Urinary bladder (tissue), 4 donors: ENCODE data around the gene NOS1AP. TPM values are rescaled to one million over a fixed set of nuclear protein-coding genes. Genes with fewer than 3 reads are reported as not detected.

Experiments used
- DNase-seq: peaks from one replicate; pipeline ENCODE4 v3.0.0-alpha.2; 2015; ENCODE audit errors: extremely low spot score
- H3K27ac ChIP-seq: one replicate; pipeline ENCODE4 v1.5.1; 2013; ENCODE audit warnings: low read depth, mild to moderate bottlenecking, moderate library complexity
- H3K36me3 ChIP-seq: one replicate; pipeline ENCODE4 v1.6.1; 2013; ENCODE audit warnings: mild to moderate bottlenecking, moderate library complexity; ENCODE audit not compliant: insufficient read depth
- H3K4me1 ChIP-seq: one replicate; pipeline ENCODE4 v1.6.1; 2013; ENCODE audit warnings: mild to moderate bottlenecking, moderate library complexity; ENCODE audit not compliant: insufficient read depth
- H3K4me3 ChIP-seq: one replicate; pipeline ENCODE4 v1.5.1; 2013; ENCODE audit warnings: low read depth, low read length
- WGBS: extraction: QIAGEN DNeasy Blood & Tissue Kit; methylation state at CpG from one replicate; pipeline ENCODE4 v1.1.7; 2013; 5-methylcytosine and 5-hydroxymethylcytosine counted together
- polyA plus RNA-seq: library from polyadenylated mRNA; stranded (reverse); fragments of 200-250 nt; gene quantifications from one replicate; pipeline ENCODE4 v1.2.3, GENCODE V29; 2013
- total RNA-seq: library from RNA; depleted of rRNA; stranded (reverse); fragments of >200 nt; gene quantifications from one replicate; pipeline ENCODE4 v1.2.3, GENCODE V29; 2014
- donor health status: healthy with polysubstance abuse.
- donor health status: healthy.

The NOS1AP gene
- total and polyA plus RNA-seq, 2 donors = 0.92 to 2.0 TPM

GRCh38 chr1:162304736-162305135, 235.2 kb downstream of the NOS1AP start:
- DNase-seq = no peak
- H3K36me3 ChIP-seq = no peaks in the 10 kb centered on the region
- 90% methylated on average over 2 of the region's 2 CpGs for WGBS
- no peaks in the 10 kb centered on the region for H3K4me1 ChIP-seq
- H3K27ac ChIP-seq = no peak overlapping the region
- H3K4me3 ChIP-seq = no peak overlapping the region

DNA sequence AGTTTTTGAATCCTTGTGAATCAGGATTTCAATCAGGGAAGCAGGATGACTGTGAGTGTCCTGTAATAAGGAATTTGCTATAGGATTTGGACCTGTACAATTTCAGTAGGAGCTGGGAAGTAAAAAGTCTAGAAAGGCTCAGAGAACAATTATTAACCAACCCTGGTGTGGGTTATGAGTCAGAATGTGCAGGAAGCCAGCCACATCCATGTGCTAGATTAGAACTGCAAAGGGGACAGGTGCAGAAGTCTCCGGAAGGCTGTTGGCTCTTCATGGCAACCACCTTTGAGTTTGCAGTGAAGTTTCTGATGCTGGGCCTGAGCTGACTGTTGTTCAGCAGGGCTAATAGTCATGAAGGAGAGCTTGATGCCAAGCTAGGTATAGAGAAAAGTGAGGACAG, 236.5 kb downstream of the NOS1AP start:
- DNase-seq = no peak
- Histone ChIP-seq H3K4me3 (no peak overlapping the region), H3K36me3 (no peaks in the 10 kb centered on the region), H3K27ac (no peak overlapping the region), H3K4me1 (no peaks in the 10 kb centered on the region)
- 91% methylated on average over 1 of the region's 1 CpG for WGBS

DNA sequence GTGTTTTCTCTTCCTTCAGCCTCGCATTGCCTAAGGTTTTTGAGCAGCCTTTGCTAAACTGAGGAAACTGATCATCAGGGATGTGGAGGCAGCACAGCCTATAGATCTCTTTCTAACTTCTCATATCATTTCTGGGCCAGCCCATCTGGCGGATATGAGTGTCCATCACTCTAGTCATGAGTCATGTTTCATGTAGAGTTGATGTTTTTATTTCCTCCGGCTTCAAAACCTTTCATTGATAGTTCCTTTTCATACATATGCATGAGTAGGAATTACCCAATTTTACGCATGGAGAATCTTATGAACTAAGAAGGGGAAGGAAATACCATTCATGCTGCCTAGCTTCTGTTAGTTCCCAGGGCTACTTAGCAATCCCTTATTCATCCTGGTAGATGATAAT, 240.8 kb downstream of the NOS1AP start:
- H3K27ac ChIP-seq = no peak overlapping the region
- no peaks in the 10 kb centered on the region for H3K4me1 ChIP-seq
- DNase-seq = no peak
- H3K36me3 ChIP-seq = no peaks in the 10 kb centered on the region
- no peak overlapping the region for H3K4me3 ChIP-seq
- 86% methylated on average over 4 of the region's 4 CpGs for WGBS

- DNase-seq = no peak
- Histone ChIP-seq H3K4me1 (no peaks in the 10 kb centered on the region), H3K36me3 (no peaks in the 10 kb centered on the region), H3K27ac (no peak overlapping the region), H3K4me3 (no peak overlapping the region)
- 90% methylated on average over 1 of the region's 1 CpG for whole genome bisulfite sequencing
Measured at GRCh38 chr1:162314206-162314605, 244.7 kb downstream of the NOS1AP start.

GRCh38 chr1:162315673-162316072, 246.2 kb downstream of the NOS1AP start:
- H3K4me1 ChIP-seq = no peaks in the 10 kb centered on the region
- H3K36me3 ChIP-seq = no peaks in the 10 kb centered on the region
- DNase-seq = no peak
- WGBS = 68% methylated on average over 2 of the region's 2 CpGs
- H3K27ac ChIP-seq = no peak overlapping the region
- H3K4me3 ChIP-seq = no peak overlapping the region

- Histone ChIP-seq H3K4me3 (no peak overlapping the region), H3K36me3 (no peaks in the 10 kb centered on the region), H3K27ac (no peak overlapping the region), H3K4me1 (no peaks in the 10 kb centered on the region)
- 90% methylated on average over 4 of the region's 4 CpGs for WGBS
- no peak for DNase-seq
Measured at GRCh38 chr1:162316187-162316586, 246.7 kb downstream of the NOS1AP start.

DNA sequence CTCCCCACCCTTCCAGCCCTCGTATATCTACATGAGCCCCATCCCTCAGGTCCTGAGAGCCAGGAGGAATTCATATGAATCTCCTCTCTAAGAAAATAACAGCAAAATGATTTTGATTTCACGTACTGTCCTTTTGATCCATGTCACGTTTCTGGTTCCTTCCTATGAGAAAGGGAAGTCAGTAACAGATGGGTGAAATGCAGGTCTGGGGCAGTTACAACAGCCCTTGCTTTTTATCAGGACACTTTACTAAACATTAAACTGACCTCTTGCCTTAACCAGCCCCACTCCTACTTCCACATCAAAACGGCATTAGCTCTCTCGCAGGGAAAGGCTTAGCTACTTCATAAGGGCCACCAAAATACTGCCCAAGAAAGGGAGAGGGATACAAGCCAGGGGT, 248.1 kb downstream of the NOS1AP start:
- Histone ChIP-seq H3K36me3 (no peaks in the 10 kb centered on the region), H3K27ac (no peak overlapping the region), H3K4me3 (no peak overlapping the region), H3K4me1 (no peaks in the 10 kb centered on the region)
- 70% methylated on average over 5 of the region's 5 CpGs for WGBS
- no peak for DNase-seq

DNA sequence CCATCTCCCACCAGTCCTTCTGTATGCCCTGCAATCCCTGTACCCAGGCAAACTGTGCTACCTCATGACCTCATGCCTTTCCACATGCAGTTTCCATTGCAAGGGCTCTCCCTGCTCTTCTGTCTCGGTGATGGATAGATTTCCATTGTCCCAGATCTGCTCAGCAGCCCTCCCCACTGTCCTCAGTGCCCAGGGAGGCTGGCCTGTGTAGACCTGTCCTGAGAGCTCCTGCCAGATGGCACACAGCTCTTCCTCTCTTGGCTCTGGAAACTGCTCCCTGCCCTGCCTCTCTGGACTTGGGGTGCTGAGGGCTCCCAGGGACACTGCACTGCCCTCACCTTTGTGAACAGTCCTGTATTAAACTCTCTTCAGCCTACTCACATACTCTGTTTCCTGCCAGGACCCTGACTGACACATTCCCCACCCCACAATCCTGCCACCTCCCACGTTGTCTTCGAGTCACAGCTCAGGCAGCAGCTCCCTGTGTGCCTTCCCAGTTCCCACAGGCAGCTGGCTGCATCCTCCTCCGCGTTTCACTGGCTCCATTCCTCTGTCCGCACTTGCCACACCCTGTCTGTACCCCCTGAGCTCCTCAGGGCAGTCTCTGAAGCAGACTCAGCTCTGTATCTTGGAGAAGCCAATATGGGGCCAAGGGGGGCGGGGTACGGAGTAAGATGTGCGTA, 250.1 kb downstream of the NOS1AP start:
- Histone ChIP-seq H3K4me1 (no peaks in the 10 kb centered on the region), H3K27ac (no peak overlapping the region), H3K36me3 (no peaks in the 10 kb centered on the region), H3K4me3 (no peak overlapping the region)
- WGBS = 64% methylated on average over 9 of the region's 9 CpGs
- no peak for DNase-seq

DNA sequence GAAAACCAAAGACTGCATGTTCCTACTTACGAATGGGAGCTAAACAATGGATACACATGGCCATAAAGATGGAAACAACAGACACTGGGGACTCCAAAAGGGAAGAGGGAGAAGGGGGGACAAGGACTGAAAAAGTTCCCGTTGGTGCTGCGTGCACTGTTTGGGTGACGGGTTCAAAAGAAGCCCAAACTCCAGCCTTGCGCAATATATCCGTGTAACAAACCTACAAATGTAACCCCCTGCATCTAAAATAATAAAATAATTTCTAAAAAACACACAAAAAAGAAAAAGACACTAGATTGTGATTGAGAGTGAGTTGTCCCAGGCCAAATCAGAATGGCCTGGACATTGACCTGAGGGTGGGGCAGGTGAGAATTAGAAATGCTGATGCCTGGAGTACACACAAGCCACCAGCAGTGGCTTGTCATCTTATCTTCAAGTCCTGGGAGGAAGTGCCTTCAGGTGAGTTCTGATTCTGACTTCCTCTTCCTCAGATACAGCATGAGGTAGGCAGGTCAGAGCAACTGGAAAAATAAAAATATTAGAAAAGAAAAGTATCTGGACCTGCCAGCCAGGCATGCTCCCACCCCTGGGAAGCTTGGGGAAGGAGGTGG, 252.4 kb downstream of the NOS1AP start:
- Histone ChIP-seq H3K4me3 (no peak overlapping the region), H3K4me1 (no peaks in the 10 kb centered on the region), H3K27ac (no peak overlapping the region), H3K36me3 (no peaks in the 10 kb centered on the region)
- DNase-seq = no peak
- WGBS = 91% methylated on average over 6 of the region's 6 CpGs

DNA sequence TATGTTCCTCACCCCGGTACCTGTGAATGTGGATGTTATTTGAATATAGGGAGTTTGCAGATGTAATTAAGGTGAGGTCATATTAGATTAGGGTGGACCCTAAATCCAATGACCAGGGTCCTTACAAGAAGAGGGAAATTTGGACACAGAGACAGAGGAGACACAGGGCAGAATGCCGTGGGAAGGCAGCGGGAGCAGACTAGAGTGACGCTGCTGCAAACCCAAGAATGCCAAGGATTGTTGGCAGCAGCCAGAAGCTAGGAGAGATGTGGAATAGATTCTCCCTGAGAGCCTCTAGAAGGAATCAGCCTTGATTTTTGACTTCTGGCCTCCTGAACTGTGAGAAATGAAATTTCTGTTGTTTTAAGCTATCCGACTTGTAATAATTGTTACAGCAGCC, 253.5 kb downstream of the NOS1AP start:
- DNase-seq = no peak
- Histone ChIP-seq H3K4me1 (no peaks in the 10 kb centered on the region), H3K36me3 (no peaks in the 10 kb centered on the region), H3K4me3 (no peak overlapping the region), H3K27ac (no peak overlapping the region)
- 86% methylated on average over 5 of the region's 5 CpGs for WGBS

DNA sequence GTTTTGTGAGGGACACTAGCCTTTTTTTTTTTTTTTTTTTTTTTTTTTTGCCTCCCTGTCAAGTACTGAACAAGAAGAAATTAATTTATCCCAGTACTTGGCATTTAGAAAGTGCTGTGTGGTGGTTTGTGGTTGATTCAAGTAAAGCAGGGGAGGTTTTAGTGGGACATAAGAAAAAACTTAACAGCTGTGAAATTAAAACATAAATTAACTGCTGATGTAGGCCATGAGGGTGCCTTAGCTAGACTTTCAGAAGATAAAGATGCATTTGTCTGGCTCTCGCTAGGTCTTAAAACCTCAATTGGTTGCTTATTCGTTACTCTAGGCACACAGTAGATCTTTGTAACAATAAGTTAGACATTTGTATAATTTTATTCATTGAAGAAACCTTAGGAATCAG, 254.9 kb downstream of the NOS1AP start:
- H3K4me3 ChIP-seq = no peak overlapping the region
- no peaks in the 10 kb centered on the region for H3K4me1 ChIP-seq
- H3K36me3 ChIP-seq = no peaks in the 10 kb centered on the region
- no peak for DNase-seq
- H3K27ac ChIP-seq = no peak overlapping the region
- 67% methylated on average over 2 of the region's 2 CpGs for WGBS

GRCh38 chr1:162326559-162326958, 257.1 kb downstream of the NOS1AP start:
- Histone ChIP-seq H3K4me1 (no peaks in the 10 kb centered on the region), H3K27ac (no peak overlapping the region), H3K4me3 (no peak overlapping the region), H3K36me3 (no peaks in the 10 kb centered on the region)
- no peak for DNase-seq

GRCh38 chr1:162327144-162327787, 257.8 kb downstream of the NOS1AP start:
- DNase-seq = no peak
- H3K36me3 ChIP-seq = no peaks in the 10 kb centered on the region
- H3K27ac ChIP-seq = no peak overlapping the region
- no peaks in the 10 kb centered on the region for H3K4me1 ChIP-seq
- 90% methylated on average over 2 of the region's 2 CpGs for WGBS
- H3K4me3 ChIP-seq = no peak overlapping the region

DNA sequence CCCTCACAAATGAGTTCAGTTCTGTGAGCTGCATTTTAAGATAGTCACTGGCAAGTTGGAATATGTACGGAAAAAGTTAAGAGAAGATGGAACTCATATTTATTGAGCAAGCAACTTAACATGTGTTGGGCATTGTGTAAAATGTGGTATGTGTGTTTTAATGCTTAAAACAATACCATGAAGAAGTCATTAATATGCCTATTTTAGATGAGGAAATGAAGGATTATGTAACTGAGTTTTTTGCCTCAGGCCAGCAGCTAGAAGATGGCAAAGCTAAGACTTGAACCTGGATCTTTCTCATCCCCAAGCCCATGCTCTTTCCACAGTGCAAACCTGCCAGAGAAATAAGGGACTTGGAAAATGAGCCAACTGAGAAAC, 258.3 kb downstream of the NOS1AP start:
- Histone ChIP-seq H3K27ac (no peak overlapping the region), H3K4me1 (no peaks in the 10 kb centered on the region), H3K4me3 (no peak overlapping the region), H3K36me3 (no peaks in the 10 kb centered on the region)
- no peak for DNase-seq
- 94% methylated on average over 1 of the region's 1 CpG for WGBS
